Right atrium auricular region (tissue), 2 donors: ENCODE results near the gene UHRF1. TPM values are rescaled to one million over a fixed set of nuclear protein-coding genes. Genes with fewer than 3 reads are reported as not detected.
"Not testable (repeated sequence)": the region's sequence is repeated elsewhere in the genome, so short reads cannot be mapped to it uniquely, and the experiment has no call there.

Experiments used
- DNase-seq: peaks from one replicate; pipeline ENCODE4 v3.0.0-alpha.2; 2019; ENCODE audit warnings: low spot score
- H3K27ac ChIP-seq, 2 donors: fragments of 200-600 bp; sonication (generic); 1 replicate in 1 of 2; 2 replicates in 1 of 2; pipeline ENCODE4 v1.5.1; 2016 to 2019
- H3K27me3 ChIP-seq, 2 donors: fragments of 200-600 bp; sonication (generic); one replicate each; pipeline versions ENCODE4 v1.5.1 to v1.6.0; 2017 to 2019
- H3K36me3 ChIP-seq: fragments of 200-600 bp; sonication (generic); one replicate; pipeline ENCODE4 v1.5.1; 2016
- H3K4me1 ChIP-seq, 2 donors: fragments of 200-600 bp; sonication (generic); one replicate each; pipeline versions ENCODE4 v1.5.1 to v1.6.0; 2017 to 2019
- H3K4me3 ChIP-seq, 2 donors: fragments of 200-600 bp; sonication (generic); 1 replicate in 1 of 2; 2 replicates in 1 of 2; pipeline ENCODE4 v1.5.1; 2017 to 2019; ENCODE audit warnings: mild to moderate bottlenecking in 1 of 2, moderate library complexity in 1 of 2
- H3K9me3 ChIP-seq, 2 donors: fragments of 200-600 bp; sonication (generic); one replicate each; pipeline ENCODE4 v1.5.1; 2019
- total RNA-seq, 2 donors: library from RNA; depleted of rRNA; stranded (reverse); fragments of >200 nt; gene quantifications; one replicate each; pipeline ENCODE4 v1.1.0, GENCODE V29; 2016
- TF ChIP-seq, protein P1 (sequence below), 2 donors: fragments of 200-600 bp; sonication (generic); IDR thresholded peaks; one replicate each; pipeline ENCODE4 v1.5.1; 2019; ENCODE audit warnings: antibody characterized with exemption in 2 of 2

UHRF1 gene
- total RNA-seq, 2 donors from 2014 or later, result 0.28 to 0.33 TPM

DNA sequence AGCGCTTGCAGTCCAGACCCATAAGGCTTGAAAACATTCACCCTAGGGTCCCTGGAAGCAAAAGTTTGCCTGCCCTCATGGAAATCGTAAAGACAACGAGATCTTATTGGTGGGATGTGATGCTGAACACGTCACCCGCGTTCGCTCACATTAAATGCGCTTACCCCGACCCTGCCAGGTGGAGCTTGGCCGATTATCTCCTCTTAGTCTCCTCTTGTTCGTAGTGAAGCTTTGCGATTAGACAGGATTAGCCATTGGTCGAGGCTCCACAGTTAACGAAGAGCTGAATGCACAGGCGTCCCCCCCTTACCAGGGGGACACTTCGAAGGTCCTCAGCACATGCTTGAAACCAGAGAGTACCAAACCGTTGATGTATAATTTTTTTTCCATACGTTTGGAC is 43.6 kb downstream of the UHRF1 start:
- H3K27me3 ChIP-seq, result no peaks in the 10 kb centered on the region
- H3K9me3 ChIP-seq, result no peaks in the 10 kb centered on the region
- H3K4me3 ChIP-seq, result no peak overlapping the region
- no peaks in the 10 kb centered on the region for H3K36me3 ChIP-seq
- TF ChIP-seq, protein P1, sequence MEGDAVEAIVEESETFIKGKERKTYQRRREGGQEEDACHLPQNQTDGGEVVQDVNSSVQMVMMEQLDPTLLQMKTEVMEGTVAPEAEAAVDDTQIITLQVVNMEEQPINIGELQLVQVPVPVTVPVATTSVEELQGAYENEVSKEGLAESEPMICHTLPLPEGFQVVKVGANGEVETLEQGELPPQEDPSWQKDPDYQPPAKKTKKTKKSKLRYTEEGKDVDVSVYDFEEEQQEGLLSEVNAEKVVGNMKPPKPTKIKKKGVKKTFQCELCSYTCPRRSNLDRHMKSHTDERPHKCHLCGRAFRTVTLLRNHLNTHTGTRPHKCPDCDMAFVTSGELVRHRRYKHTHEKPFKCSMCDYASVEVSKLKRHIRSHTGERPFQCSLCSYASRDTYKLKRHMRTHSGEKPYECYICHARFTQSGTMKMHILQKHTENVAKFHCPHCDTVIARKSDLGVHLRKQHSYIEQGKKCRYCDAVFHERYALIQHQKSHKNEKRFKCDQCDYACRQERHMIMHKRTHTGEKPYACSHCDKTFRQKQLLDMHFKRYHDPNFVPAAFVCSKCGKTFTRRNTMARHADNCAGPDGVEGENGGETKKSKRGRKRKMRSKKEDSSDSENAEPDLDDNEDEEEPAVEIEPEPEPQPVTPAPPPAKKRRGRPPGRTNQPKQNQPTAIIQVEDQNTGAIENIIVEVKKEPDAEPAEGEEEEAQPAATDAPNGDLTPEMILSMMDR (IDR thresholded peaks at IDR 0.05), result no peak
- no peaks in the 10 kb centered on the region for H3K4me1 ChIP-seq
- no peak for DNase-seq
- no peak overlapping the region for H3K27ac ChIP-seq

DNA sequence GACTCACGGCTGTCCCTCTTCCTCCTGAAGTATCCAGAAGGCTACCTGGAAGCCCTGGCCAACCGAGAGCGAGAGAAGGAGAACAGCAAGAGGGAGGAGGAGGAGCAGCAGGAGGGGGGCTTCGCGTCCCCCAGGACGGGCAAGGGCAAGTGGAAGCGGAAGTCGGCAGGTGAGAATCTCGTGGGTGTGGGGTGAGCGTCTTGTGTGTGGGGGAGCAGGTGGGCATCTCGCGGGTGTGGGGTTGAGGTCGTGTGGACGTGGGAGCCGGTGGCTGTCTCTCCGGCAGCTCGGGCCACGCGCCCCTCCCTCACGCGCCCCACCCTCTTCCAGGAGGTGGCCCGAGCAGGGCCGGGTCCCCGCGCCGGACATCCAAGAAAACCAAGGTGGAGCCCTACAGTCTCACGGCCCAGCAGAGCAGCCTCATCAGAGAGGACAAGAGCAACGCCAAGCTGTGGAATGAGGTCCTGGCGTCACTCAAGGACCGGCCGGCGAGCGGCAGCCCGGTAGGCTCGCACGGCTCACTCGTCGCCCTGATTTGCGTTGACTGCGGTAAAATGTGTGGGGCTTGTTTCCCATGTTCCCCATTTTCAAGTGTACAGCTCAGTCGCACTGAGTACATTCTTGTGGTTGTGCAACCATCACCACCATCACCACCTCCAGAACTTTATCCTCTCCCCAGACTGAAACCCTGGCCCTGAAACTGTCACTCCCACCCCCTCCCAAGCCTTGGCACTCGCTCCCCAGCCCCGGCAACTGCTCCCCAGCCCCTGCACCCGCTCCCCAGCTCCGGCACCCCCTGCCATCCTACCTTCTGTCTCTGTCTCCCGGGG is 45.2 kb downstream of the UHRF1 start:
- not testable (repeated sequence) for H3K4me3 ChIP-seq, H3K4me1 ChIP-seq, H3K36me3 ChIP-seq, H3K27ac ChIP-seq, DNase-seq, H3K9me3 ChIP-seq, H3K27me3 ChIP-seq

DNA sequence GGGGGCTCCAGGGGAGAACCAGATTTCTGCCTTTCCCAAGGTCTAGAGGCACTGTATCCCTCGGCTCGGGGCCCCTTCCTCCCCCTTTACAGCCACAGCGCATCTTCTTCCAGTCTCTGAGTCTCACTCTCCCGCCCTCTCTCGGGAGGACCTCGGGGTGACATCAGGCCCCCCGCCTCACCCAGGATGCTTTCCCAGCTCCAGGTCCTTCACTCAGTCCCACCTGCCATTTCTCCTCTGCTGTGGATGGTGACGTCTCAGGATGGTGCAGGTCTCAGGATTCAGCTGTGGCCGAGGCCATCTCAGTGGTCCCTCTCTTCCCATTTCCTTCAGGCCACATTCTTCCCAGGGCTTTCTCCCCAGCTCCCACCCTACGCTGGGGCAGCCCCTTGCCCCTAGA is 46.0 kb downstream of the UHRF1 start:
- H3K4me3 ChIP-seq, result no peak overlapping the region
- TF ChIP-seq, protein P1 (IDR thresholded peaks at IDR 0.05), result no peak
- no peaks in the 10 kb centered on the region for H3K4me1 ChIP-seq
- H3K27me3 ChIP-seq, result no peaks in the 10 kb centered on the region
- DNase-seq, result no peak
- H3K27ac ChIP-seq, result no peak overlapping the region
- H3K36me3 ChIP-seq, result no peaks in the 10 kb centered on the region
- H3K9me3 ChIP-seq, result no peaks in the 10 kb centered on the region

DNA sequence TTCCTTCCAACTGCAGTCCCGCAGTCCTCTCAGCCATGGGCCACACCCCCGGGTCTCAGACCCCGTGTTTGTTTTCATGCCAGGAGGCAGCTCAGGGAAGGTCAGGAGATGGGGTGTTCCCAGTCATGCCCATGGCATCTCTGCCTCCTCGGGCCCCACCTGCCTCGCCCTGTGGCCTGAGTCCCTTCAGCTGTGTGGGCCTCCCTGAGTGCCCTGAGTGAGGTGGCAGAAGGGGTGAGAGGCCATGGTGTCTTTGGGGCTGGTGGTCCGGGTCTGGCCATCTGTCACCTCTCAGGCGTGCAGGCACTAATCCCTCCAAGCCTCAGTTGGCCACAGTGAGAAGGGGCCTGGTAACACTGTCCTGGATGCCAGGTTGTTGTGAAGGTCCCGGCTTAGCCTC is 48.7 kb downstream of the UHRF1 start:
- H3K4me3 ChIP-seq, result no peak overlapping the region
- H3K9me3 ChIP-seq, result no peaks in the 10 kb centered on the region
- no peaks in the 10 kb centered on the region for H3K36me3 ChIP-seq
- no peak overlapping the region for H3K27ac ChIP-seq
- DNase-seq, result no peak
- no peaks in the 10 kb centered on the region for H3K4me1 ChIP-seq
- TF ChIP-seq, protein P1 (IDR thresholded peaks at IDR 0.05), result no peak
- H3K27me3 ChIP-seq, result no peaks in the 10 kb centered on the region

DNA sequence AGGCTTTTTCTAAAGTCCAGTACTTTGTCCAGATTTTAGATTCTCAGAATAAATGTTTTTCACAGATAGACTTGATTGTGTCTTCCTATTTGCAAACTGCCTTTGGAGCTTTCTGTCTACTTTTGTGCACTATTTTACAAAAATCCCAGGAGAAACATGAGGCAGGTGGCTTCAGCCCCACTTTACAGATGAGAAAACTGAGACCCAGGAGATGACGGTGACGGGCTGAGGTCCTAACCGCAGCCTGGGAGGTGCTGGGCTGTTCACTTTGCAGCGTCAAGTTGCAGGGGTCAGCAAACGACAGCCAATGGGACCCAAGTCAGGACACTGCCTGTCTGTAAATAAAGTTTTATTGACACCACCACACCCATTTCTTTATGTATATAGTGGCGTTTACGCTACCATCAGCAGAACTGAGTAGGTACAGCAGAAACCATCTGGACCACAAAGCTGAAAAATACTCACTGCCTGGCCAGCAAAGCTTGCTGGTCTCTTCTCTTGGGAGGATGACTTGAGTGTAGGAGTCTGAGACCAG is 52.9 kb downstream of the UHRF1 start:
- Histone ChIP-seq H3K4me3 (no peak overlapping the region), H3K4me1 (no peaks in the 10 kb centered on the region), H3K36me3 (no peaks in the 10 kb centered on the region), H3K27ac (no peak overlapping the region), H3K9me3 (no peaks in the 10 kb centered on the region), H3K27me3 (no peaks in the 10 kb centered on the region)
- DNase-seq, result no peak
- TF ChIP-seq, protein P1 (IDR thresholded peaks at IDR 0.05), result no peak

DNA sequence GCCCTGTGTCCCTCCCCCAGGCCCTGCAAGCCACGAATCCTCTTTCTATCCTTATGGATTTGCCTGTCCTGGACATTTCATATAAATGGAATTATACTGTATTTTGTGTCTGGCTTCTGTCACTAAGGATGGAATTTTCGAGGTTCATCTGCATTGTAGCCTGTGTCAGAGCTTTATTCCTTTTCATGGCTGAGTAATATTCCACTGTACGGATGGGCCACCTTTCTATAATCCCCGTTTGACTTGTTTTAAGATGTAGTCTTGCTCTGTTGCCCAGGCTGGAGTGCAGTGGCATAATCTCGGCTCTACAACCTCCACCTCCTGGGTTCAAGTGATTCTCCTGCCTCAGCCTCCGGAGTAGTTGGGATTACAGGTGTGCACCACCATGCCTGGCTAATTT is 55.8 kb downstream of the UHRF1 start:
- no peaks in the 10 kb centered on the region for H3K9me3 ChIP-seq
- H3K36me3 ChIP-seq, result no peaks in the 10 kb centered on the region
- no peak overlapping the region for H3K4me3 ChIP-seq
- no peak overlapping the region for H3K27ac ChIP-seq
- H3K27me3 ChIP-seq, result no peaks in the 10 kb centered on the region
- TF ChIP-seq, protein P1 (IDR thresholded peaks at IDR 0.05), result no peak
- peaks cover 0 to 13% of the 10 kb centered on the region in 2 donors for H3K4me1 ChIP-seq
- no peak for DNase-seq
